Measurements from ENCODE around the gene KLHDC3.

The KLHDC3 gene

GRCh38 chr6:43070028-43070632 is 56.1 kb downstream of the KLHDC3 start:
- H3K4me3 ChIP-seq (ENCODE audit: control insufficient read depth, low read depth, low read length) = no peak overlapping the region
- peak; percentile 78 for DNase-seq (ENCODE audit: low read depth)
- peak; percentile 75 for TF ChIP-seq CTCF (conservative IDR thresholded peaks at IDR 0.05; ENCODE audit: control insufficient read depth, insufficient read depth, low read depth, low read length)
